DOHH2 (cell line): Measurements from ENCODE around the gene OR14I1.

Source experiments
- EZH2phosphoT487 ChIP-seq: fragments of 200-600 bp; sonication (generic); IDR thresholded peaks from 2 replicates; pipeline ENCODE4 v1.6.1; 2017; ENCODE audit warnings: borderline replicate concordance, mild to moderate bottlenecking, antibody characterized with exemption, low read length, moderate library complexity, mixed read lengths
- TF ChIP-seq, protein P1 (sequence below): fragments of 200-600 bp; sonication (generic); IDR thresholded peaks from one replicate; pipeline ENCODE4 v1.5.1; 2014; ENCODE audit warnings: antibody characterized with exemption, mild to moderate bottlenecking, low read depth, low read length; ENCODE audit not compliant: poor library complexity, severe bottlenecking

DNA sequence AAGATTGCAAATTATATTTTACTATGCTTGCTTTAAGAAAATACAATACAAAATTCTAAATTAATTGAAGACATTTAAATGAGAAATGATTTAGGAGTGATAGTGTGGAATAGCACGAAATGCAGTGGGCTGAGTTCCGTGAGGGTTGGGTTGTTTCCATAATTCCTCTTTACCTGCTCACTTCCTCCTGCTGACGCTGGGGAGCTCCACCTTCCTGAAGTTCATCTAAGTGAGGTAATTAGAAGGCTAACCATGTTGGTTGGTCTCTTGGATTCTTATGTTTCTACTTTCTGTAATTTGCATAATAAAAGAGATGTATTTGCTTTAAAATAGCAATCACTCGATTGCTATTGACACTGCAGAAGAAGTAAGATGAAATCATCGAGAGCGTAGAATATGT lies 4.7 kb downstream of the OR14I1 start:
- TF ChIP-seq, protein P1, sequence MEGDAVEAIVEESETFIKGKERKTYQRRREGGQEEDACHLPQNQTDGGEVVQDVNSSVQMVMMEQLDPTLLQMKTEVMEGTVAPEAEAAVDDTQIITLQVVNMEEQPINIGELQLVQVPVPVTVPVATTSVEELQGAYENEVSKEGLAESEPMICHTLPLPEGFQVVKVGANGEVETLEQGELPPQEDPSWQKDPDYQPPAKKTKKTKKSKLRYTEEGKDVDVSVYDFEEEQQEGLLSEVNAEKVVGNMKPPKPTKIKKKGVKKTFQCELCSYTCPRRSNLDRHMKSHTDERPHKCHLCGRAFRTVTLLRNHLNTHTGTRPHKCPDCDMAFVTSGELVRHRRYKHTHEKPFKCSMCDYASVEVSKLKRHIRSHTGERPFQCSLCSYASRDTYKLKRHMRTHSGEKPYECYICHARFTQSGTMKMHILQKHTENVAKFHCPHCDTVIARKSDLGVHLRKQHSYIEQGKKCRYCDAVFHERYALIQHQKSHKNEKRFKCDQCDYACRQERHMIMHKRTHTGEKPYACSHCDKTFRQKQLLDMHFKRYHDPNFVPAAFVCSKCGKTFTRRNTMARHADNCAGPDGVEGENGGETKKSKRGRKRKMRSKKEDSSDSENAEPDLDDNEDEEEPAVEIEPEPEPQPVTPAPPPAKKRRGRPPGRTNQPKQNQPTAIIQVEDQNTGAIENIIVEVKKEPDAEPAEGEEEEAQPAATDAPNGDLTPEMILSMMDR: no peak
- TF ChIP-seq EZH2phosphoT487: no peak
